Ishikawa (cell line): ENCODE measurements around the gene ATP11A.

ENCODE experiments used
- CEBPB ChIP-seq: IDR thresholded peaks from 2 replicates; pipeline ENCODE4 v1.6.1; 2012
- EP300 ChIP-seq: IDR thresholded peaks from 2 replicates; pipeline ENCODE4 v1.6.1; 2012; ENCODE audit warnings: borderline replicate concordance
- FOXM1 ChIP-seq: IDR thresholded peaks from 2 replicates; pipeline ENCODE4 v1.6.1; 2012; ENCODE audit warnings: low read depth, borderline replicate concordance
- TAF1 ChIP-seq: IDR thresholded peaks from 2 replicates; pipeline ENCODE4 v1.6.1; 2012; ENCODE audit warnings: low read depth, mild to moderate bottlenecking
- YY1 ChIP-seq: IDR thresholded peaks from 2 replicates; pipeline ENCODE4 v1.6.1; 2012; ENCODE audit warnings: low read depth
- TF ChIP-seq, protein P1 (sequence below): IDR thresholded peaks from 2 replicates; pipeline ENCODE4 v1.6.1; 2012
- TF ChIP-seq, protein P2 (sequence below): IDR thresholded peaks from 2 replicates; pipeline ENCODE4 v1.6.1; 2012; ENCODE audit warnings: low read depth, mild to moderate bottlenecking
- TF ChIP-seq, protein P3 (sequence below): IDR thresholded peaks from 2 replicates; pipeline ENCODE4 v1.6.1; 2012

DNA sequence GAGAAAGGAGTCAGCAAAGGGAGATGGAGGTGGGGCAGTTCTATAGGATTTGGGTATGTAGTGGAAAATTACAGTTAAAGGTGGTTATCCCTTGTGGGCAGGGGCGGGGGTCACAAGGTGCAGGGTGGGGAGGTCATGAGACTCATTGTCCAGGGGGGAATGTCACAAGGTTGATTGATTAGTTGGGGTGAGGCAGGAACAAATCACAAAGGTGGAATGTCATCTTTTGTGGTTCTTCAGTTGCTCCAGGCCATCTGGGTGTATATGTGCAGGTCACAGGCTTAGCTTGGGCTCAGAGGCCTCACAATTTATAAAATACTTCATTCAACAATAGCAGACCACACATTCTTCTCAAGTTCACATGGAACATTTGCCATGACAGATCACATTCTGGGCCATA lies 109.6 kb downstream of the ATP11A start:
- TF ChIP-seq CEBPB (no peak), YY1 (no peak), EP300 (no peak), TAF1 (no peak), FOXM1 (no peak)
- TF ChIP-seq, protein P1, sequence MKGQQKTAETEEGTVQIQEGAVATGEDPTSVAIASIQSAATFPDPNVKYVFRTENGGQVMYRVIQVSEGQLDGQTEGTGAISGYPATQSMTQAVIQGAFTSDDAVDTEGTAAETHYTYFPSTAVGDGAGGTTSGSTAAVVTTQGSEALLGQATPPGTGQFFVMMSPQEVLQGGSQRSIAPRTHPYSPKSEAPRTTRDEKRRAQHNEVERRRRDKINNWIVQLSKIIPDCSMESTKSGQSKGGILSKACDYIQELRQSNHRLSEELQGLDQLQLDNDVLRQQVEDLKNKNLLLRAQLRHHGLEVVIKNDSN, result no peak
- TF ChIP-seq, protein P2, sequence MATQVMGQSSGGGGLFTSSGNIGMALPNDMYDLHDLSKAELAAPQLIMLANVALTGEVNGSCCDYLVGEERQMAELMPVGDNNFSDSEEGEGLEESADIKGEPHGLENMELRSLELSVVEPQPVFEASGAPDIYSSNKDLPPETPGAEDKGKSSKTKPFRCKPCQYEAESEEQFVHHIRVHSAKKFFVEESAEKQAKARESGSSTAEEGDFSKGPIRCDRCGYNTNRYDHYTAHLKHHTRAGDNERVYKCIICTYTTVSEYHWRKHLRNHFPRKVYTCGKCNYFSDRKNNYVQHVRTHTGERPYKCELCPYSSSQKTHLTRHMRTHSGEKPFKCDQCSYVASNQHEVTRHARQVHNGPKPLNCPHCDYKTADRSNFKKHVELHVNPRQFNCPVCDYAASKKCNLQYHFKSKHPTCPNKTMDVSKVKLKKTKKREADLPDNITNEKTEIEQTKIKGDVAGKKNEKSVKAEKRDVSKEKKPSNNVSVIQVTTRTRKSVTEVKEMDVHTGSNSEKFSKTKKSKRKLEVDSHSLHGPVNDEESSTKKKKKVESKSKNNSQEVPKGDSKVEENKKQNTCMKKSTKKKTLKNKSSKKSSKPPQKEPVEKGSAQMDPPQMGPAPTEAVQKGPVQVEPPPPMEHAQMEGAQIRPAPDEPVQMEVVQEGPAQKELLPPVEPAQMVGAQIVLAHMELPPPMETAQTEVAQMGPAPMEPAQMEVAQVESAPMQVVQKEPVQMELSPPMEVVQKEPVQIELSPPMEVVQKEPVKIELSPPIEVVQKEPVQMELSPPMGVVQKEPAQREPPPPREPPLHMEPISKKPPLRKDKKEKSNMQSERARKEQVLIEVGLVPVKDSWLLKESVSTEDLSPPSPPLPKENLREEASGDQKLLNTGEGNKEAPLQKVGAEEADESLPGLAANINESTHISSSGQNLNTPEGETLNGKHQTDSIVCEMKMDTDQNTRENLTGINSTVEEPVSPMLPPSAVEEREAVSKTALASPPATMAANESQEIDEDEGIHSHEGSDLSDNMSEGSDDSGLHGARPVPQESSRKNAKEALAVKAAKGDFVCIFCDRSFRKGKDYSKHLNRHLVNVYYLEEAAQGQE, result no peak
- TF ChIP-seq, protein P3, sequence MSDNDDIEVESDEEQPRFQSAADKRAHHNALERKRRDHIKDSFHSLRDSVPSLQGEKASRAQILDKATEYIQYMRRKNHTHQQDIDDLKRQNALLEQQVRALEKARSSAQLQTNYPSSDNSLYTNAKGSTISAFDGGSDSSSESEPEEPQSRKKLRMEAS, result no peak
